GM23248 (cell line): ENCODE measurements around the gene GALE. TPM values are rescaled to one million over a fixed set of nuclear protein-coding genes. Genes with fewer than 3 reads are reported as not detected.
A peak's percentile ranks its signal among the peaks of the same experiment; 100 is the strongest.

Experiments used
- DNase-seq: peaks from one replicate; pipeline ENCODE4 v3.0.0-alpha.2; 2015
- H2AFZ ChIP-seq: fragments of 200-600 bp; sonication (generic); 2 replicates; pipeline ENCODE4 v1.6.1; 2016; ENCODE audit warnings: antibody characterized with exemption
- H3F3A ChIP-seq: fragments of 200-600 bp; sonication (generic); 2 replicates; pipeline ENCODE4 v1.6.1; 2016; ENCODE audit warnings: mild to moderate bottlenecking, antibody characterized with exemption, mixed run types; ENCODE audit not compliant: insufficient read depth
- H3K27ac ChIP-seq: fragments of 200-600 bp; sonication (generic); 2 replicates; pipeline ENCODE4 v1.5.1; 2016; ENCODE audit warnings: mild to moderate bottlenecking
- H3K27me3 ChIP-seq: fragments of 200-600 bp; sonication (generic); replicated peaks from 2 replicates; pipeline ENCODE4 v1.6.1; 2016; ENCODE audit warnings: mild to moderate bottlenecking; ENCODE audit not compliant: insufficient read depth
- H3K36me3 ChIP-seq: fragments of 200-600 bp; sonication (generic); 2 replicates; pipeline ENCODE4 v1.6.1; 2016; ENCODE audit warnings: low read depth, mild to moderate bottlenecking
- H3K4me1 ChIP-seq: fragments of 200-600 bp; sonication (generic); 2 replicates; pipeline ENCODE4 v1.6.1; 2016; ENCODE audit warnings: mild to moderate bottlenecking; ENCODE audit not compliant: insufficient read depth
- H3K4me2 ChIP-seq: fragments of 200-600 bp; sonication (generic); one replicate; pipeline ENCODE4 v1.6.1; 2016; ENCODE audit warnings: mild to moderate bottlenecking; ENCODE audit not compliant: unreplicated experiment
- H3K4me3 ChIP-seq: fragments of 200-600 bp; sonication (generic); 2 replicates; pipeline ENCODE4 v1.5.1; 2016; ENCODE audit warnings: mild to moderate bottlenecking
- H3K79me2 ChIP-seq: fragments of 200-600 bp; sonication (generic); 2 replicates; pipeline ENCODE4 v1.6.1; 2016; ENCODE audit warnings: mild to moderate bottlenecking; ENCODE audit not compliant: insufficient read depth
- H3K9ac ChIP-seq: fragments of 200-600 bp; sonication (generic); 2 replicates; pipeline ENCODE4 v1.6.1; 2016; ENCODE audit warnings: mild to moderate bottlenecking
- H3K9me2 ChIP-seq: fragments of 200-600 bp; sonication (generic); 2 replicates; pipeline ENCODE4 v1.6.1; 2016; ENCODE audit warnings: mixed run types, mild to moderate bottlenecking, moderate library complexity; ENCODE audit not compliant: insufficient read depth
- H3K9me3 ChIP-seq: fragments of 200-600 bp; sonication (generic); one replicate; pipeline ENCODE4 v1.6.1; 2017; ENCODE audit warnings: low read depth
- H4K20me1 ChIP-seq: fragments of 200-600 bp; sonication (generic); 2 replicates; pipeline ENCODE4 v1.6.0; 2016; ENCODE audit not compliant: insufficient read depth
- EZH2 ChIP-seq: fragments of 200-600 bp; sonication (generic); IDR thresholded peaks from 2 replicates; pipeline ENCODE4 v1.6.1; 2018; ENCODE audit warnings: antibody characterized with exemption, mild to moderate bottlenecking; ENCODE audit not compliant: insufficient read depth, poor library complexity, severe bottlenecking
- EZH2phosphoT487 ChIP-seq: fragments of 200-600 bp; sonication (generic); IDR thresholded peaks from 2 replicates; pipeline ENCODE4 v1.6.1; 2018; ENCODE audit warnings: antibody characterized with exemption, moderate library complexity, mild to moderate bottlenecking, low read depth; ENCODE audit not compliant: insufficient read depth
- WGBS, 2 experiments: methylation state at CpG; one replicate each; pipeline ENCODE4 v1.1.6; 2015 to 2017; ENCODE audit warnings: low lambda C conversion rate in 2 of 2, low coverage in 1 of 2; ENCODE audit errors: missing lambda C conversion rate in 2 of 2; 5-methylcytosine and 5-hydroxymethylcytosine counted together
- in situ Hi-C: fragments of 300-500 bp; cut with MboI; formaldehyde crosslinking; loops from 2 replicates; pipeline ENCODE4 v1.15.0; 2020
- polyA plus RNA-seq: library from polyadenylated mRNA; unstranded; fragments of >200 nt; fragmentation: Nextera tagmentation; extraction: Ambion mirVana; gene quantifications from 2 replicates; pipeline ENCODE4 v1.2.1, GENCODE V29; 2016
- total RNA-seq: library from RNA; depleted of rRNA; stranded (reverse); fragments of >200 nt; shearing (Covaris generic); gene quantifications from 2 replicates; pipeline ENCODE4 v1.2.3, GENCODE V29; 2014

GALE gene
- total and polyA plus RNA-seq, 2 experiments from 2014 or later: 20.9 to 23.5 TPM

DNA sequence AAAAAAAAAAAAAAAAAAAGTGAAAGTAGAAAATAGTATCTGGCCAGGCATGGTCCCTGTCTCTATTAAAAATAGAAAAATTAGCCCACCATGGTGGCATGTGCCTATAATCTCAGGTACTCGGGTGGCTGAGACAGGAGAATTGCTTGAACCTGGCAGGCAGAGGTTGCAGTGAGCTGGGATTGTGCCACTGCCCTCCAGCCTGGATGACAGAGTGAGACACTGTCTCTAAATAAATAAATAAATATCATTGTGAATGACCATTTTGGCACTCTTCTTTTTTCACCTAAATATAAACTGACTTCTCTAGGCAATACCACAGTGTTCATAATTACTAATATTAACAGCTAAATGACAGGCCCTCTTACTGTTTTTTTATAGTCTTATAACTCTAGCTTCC lies 42.7 kb downstream of the GALE start:
- in situ Hi-C loops: no loop called here
- no peaks in the 10 kb centered on the region for H3K9me3 ChIP-seq
- H3K9ac ChIP-seq: no peak overlapping the region
- H3K4me3 ChIP-seq: no peak overlapping the region
- peaks cover 12% of the 10 kb centered on the region for H3F3A ChIP-seq
- H2AFZ ChIP-seq: no peak overlapping the region
- H3K36me3 ChIP-seq: peaks cover 91% of the 10 kb centered on the region
- H3K9me2 ChIP-seq: no peaks in the 10 kb centered on the region
- no peaks in the 10 kb centered on the region for H3K4me1 ChIP-seq
- H3K27me3 ChIP-seq: no peaks in the 10 kb centered on the region
- no peak for DNase-seq
- no peak overlapping the region for H3K4me2 ChIP-seq
- no peak for TF ChIP-seq EZH2
- TF ChIP-seq EZH2phosphoT487: no peak
- 0 out of 2 replicates have a peak, but pooled peaks cover 3% of the 10 kb centered on the region for H4K20me1 ChIP-seq
- H3K79me2 ChIP-seq: peaks cover 80% of the 10 kb centered on the region
- no peak overlapping the region for H3K27ac ChIP-seq
- 83 to 100% methylated on average over 1 of the region's 1 CpG for WGBS, 2 experiments

DNA sequence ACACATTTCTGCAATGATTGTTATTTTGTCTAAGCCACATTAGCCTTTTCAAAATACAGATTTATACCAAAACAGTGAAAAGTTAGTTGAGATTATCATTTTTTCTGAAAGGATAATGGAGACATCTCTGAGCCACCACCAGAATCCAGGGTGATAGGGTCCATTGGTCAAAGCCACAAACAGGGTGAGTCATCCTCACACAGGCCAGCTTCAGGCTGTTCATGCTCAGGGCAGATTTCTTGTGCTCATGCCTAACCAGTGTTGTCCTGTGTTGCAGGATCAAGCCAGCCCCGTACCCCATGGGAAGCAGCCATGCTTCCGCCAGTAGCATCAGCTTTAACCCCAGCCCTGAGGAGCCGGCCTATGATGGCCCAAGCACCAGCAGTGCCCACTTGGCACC lies 43.9 kb downstream of the GALE start:
- Histone ChIP-seq H4K20me1 (0 out of 2 replicates have a peak, but pooled peaks cover 3% of the 10 kb centered on the region), H3K27ac (peak overlapping the region; percentile 16; the same call in 1 of the 2 replicates), H3F3A (peaks cover 4% of the 10 kb centered on the region; the same call in 1 of the 2 replicates), H3K9me3 (no peaks in the 10 kb centered on the region), H3K79me2 (peaks cover 80% of the 10 kb centered on the region), H3K4me1 (no peaks in the 10 kb centered on the region), H3K36me3 (peaks cover 92% of the 10 kb centered on the region), H3K9me2 (no peaks in the 10 kb centered on the region), H2AFZ (no peak overlapping the region), H3K27me3 (no peaks in the 10 kb centered on the region), H3K4me3 (no peak overlapping the region), H3K4me2 (no peak overlapping the region), H3K9ac (no peak overlapping the region)
- 91 to 97% methylated on average over 3 of the region's 3 CpGs for WGBS, 2 experiments
- TF ChIP-seq EZH2phosphoT487: no peak
- TF ChIP-seq EZH2: no peak
- in situ Hi-C loops: no loop called here
- DNase-seq: peak; percentile 76

DNA sequence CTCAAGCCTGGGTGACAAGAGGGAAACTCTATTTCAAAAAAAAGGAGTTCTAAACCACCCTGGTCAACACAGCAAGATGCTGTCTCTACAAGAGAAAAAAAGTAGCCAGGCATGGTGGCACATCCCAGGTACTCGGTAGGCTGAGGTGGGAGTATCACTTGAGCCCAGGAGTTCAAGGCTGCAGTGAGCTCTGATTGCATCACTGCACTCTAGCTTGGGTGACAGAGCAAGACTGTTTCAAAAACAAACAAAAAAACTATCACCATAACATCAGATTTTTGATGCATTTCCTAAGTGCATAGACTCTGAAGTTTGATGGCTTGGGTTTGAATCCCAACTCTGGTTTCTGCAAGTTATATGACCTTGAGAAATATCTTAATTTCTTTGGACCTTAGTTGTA lies 47.6 kb downstream of the GALE start:
- 97 to 100% methylated on average over 1 of the region's 1 CpG for WGBS, 2 experiments
- TF ChIP-seq EZH2 (no peak), EZH2phosphoT487 (no peak)
- H3K9me3 ChIP-seq: no peaks in the 10 kb centered on the region
- H3K36me3 ChIP-seq: peaks cover 72% of the 10 kb centered on the region
- no peak for DNase-seq
- H3K27me3 ChIP-seq: no peaks in the 10 kb centered on the region
- H3F3A ChIP-seq: peaks cover 15% of the 10 kb centered on the region
- H4K20me1 ChIP-seq: 0 out of 2 replicates have a peak, but pooled peaks cover 3% of the 10 kb centered on the region
- H3K79me2 ChIP-seq: peaks cover 98% of the 10 kb centered on the region
- peaks cover 6% of the 10 kb centered on the region for H3K4me1 ChIP-seq
- no peak overlapping the region for H3K9ac ChIP-seq
- in situ Hi-C loops: no loop called here
- H3K9me2 ChIP-seq: no peaks in the 10 kb centered on the region
- no peak overlapping the region for H2AFZ ChIP-seq
- no peak overlapping the region for H3K4me3 ChIP-seq
- no peak overlapping the region for H3K27ac ChIP-seq
- no peak overlapping the region for H3K4me2 ChIP-seq

DNA sequence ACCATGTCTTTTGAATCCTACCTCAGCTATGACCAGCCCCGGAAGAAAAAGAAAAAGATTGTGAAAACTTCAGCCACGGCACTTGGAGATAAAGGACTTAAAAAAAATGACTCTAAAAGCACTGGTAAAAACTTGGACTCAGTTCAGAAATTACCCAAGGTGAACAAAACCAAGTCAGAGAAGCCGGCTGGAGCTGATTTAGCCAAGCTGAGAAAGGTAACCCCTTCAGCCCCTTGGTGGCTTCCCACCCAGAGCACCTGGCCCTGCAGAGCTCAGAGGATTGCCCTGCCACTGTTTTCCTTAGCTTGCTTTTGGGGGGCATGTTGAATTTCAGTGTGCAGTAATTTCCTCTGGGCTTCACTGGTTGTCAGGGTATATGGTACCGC lies 48.7 kb downstream of the GALE start:
- in situ Hi-C loops: no loop called here
- Histone ChIP-seq H2AFZ (no peak overlapping the region), H3K9ac (no peak overlapping the region), H3K27ac (no peak overlapping the region), H3K9me2 (no peaks in the 10 kb centered on the region), H3K9me3 (no peaks in the 10 kb centered on the region), H4K20me1 (peaks cover 13% of the 10 kb centered on the region), H3K4me1 (peaks cover 17% of the 10 kb centered on the region), H3K27me3 (no peaks in the 10 kb centered on the region), H3K79me2 (peaks cover 98% of the 10 kb centered on the region), H3K36me3 (peaks cover 62% of the 10 kb centered on the region), H3F3A (peaks cover 22% of the 10 kb centered on the region; the same call in 1 of the 2 replicates), H3K4me2 (no peak overlapping the region), H3K4me3 (no peak overlapping the region)
- 85% methylated on average over 4 of the region's 4 CpGs for WGBS, 2 experiments
- TF ChIP-seq EZH2 (no peak), EZH2phosphoT487 (no peak)
- DNase-seq: no peak
